SIG-M5 treated with dmso at 0.1 percent for 504 hours (cell line): ENCODE measurements around the gene ESPL1.

Source experiments
- DNase-seq: peaks from one replicate; lab custom pipeline; 2025; ENCODE audit not compliant: unreplicated experiment; lab: John Stamatoyannopoulos, UW

ESPL1 gene

GRCh38 chr12:53333845-53334244 is 65.7 kb downstream of the ESPL1 start:
- no peak for DNase-seq

GRCh38 chr12:53334822-53335221 is 66.7 kb downstream of the ESPL1 start:
- no peak for DNase-seq

DNA sequence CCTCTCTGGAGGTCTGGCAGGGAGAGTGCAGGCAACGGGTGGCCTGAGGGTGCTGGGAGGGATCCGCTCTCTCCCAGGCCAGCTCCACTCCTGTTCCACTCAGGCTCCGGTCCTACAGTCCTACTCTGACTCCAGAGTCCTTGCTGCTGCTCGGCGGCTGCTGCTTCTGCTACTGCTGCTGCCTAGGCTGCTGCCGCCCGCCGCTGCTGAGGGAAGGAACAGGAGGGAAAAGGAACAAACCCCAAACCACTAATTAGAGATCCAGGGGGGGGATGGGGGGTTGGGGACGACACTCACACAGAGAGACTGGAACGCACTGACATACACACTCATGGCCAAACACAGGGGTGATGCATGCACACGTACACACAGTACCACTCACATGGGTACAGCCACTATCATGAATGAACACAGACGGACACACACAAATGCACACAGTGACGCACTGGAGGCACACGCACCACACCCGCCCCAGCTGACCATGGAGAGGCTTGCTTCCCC is 68.1 kb downstream of the ESPL1 start, which contains the start of gene SP7:
TSS of gene SP7 (minus strand) at position 174 of the 501 bp plus-strand sequence. CDS start 708 bp downstream, outside the sequence.
- peak; percentile 39 for DNase-seq

DNA sequence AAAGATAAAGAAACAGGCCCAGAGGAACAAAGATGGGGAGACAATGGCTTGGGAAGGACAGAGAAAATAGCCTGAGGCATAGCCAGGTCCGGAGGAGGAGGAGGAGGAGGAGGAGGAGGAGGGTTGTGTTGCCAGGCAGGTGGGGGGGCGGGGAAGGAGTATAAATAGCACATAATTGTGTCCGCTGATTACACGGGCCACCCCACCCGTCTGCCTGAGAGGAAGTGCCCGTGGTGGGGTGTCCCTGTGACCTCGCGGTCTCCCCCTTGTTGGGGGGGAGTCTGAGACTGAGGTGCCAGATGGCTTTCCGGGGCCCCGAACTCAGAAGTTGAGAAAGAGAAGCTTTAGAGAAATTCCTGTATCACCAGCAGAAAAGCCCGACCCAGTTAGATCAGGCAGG is 69.9 kb downstream of the ESPL1 start:
- no peak for DNase-seq

DNA sequence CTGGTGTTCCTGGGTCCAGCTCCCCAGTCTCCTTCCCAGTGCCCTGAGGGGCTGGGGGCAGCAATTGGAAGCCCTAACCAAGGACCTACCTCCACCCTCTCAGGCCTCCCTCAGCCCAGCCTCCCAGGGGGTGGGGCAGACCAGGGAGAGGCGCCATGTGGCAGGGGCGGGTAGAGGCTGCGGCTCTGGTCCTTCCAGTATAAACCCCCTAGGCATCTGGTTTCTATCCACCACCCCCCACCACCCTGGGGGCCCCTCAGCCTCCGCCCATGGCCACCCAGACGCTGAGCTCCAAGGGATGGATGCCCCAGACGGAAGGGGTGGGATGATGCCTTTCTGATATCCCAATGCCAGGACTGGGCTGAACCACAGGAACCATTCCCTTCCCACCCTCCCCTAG is 70.8 kb downstream of the ESPL1 start:
- no peak for DNase-seq

GRCh38 chr12:53340398-53340797 is 72.3 kb downstream of the ESPL1 start:
- no peak for DNase-seq
